Mesenchymal stem cell (in vitro differentiated cells and primary cell): ENCODE results near the gene BCAS1.

Source experiments
- DNase-seq: peaks from one replicate; pipeline ENCODE4 v3.0.0-alpha.2; 2013
- H2AFZ ChIP-seq: one replicate; pipeline ENCODE4 v1.6.1; 2013; ENCODE audit warnings: low read depth, mild to moderate bottlenecking, control low read depth, inconsistent platforms, low read length, moderate library complexity
- H2AK5ac ChIP-seq: 2 replicates; pipeline ENCODE4 v1.6.1; 2013; ENCODE audit warnings: low read length, moderate library complexity, mild to moderate bottlenecking, inconsistent platforms; ENCODE audit not compliant: severe bottlenecking
- H2BK120ac ChIP-seq: one replicate; pipeline ENCODE4 v1.6.1; 2013; ENCODE audit warnings: low read depth, mild to moderate bottlenecking, inconsistent platforms, low read length, moderate library complexity
- H2BK12ac ChIP-seq, 2 experiments: one replicate each; pipeline ENCODE4 v1.6.1; 2013; ENCODE audit warnings: inconsistent platforms in 2 of 2, low read length in 2 of 2, mild to moderate bottlenecking in 2 of 2, moderate library complexity in 2 of 2, control low read depth in 1 of 2
- H2BK15ac ChIP-seq: one replicate; pipeline ENCODE4 v1.6.1; 2013; ENCODE audit warnings: mild to moderate bottlenecking, low read depth, inconsistent platforms; ENCODE audit not compliant: poor library complexity, severe bottlenecking
- H2BK5ac ChIP-seq: 2 replicates; pipeline ENCODE4 v1.6.1; 2013; ENCODE audit warnings: low read depth, mild to moderate bottlenecking, low read length, control low read depth, inconsistent platforms; ENCODE audit not compliant: poor library complexity, severe bottlenecking
- H3K14ac ChIP-seq, 2 experiments: one replicate each; pipeline ENCODE4 v1.6.1; 2013; ENCODE audit warnings: inconsistent platforms in 2 of 2, low read length in 2 of 2, control low read depth in 1 of 2, mild to moderate bottlenecking in 1 of 2, moderate library complexity in 1 of 2
- H3K18ac ChIP-seq, 2 experiments: one replicate each; pipeline ENCODE4 v1.6.1; 2013; ENCODE audit warnings: inconsistent platforms in 2 of 2, low read length in 2 of 2, control low read depth in 1 of 2, low read depth in 1 of 2, mild to moderate bottlenecking in 1 of 2
- H3K23ac ChIP-seq, 2 experiments: one replicate each; pipeline ENCODE4 v1.6.1; 2013; ENCODE audit warnings: inconsistent platforms in 2 of 2, low read length in 2 of 2, mild to moderate bottlenecking in 2 of 2, moderate library complexity in 2 of 2, control low read depth in 1 of 2
- H3K27ac ChIP-seq: 2 replicates; pipeline ENCODE4 v1.5.1; 2013; ENCODE audit warnings: mild to moderate bottlenecking, moderate library complexity, low read length, control low read depth, inconsistent platforms; ENCODE audit not compliant: poor library complexity, severe bottlenecking
- H3K27me3 ChIP-seq, 2 experiments: 2 replicates each; pipeline versions ENCODE4 v1.6.1 to v1.7.0; 2013; ENCODE audit warnings: low read length in 2 of 2, mild to moderate bottlenecking in 2 of 2, moderate library complexity in 2 of 2, control low read depth in 1 of 2, inconsistent platforms in 1 of 2; ENCODE audit not compliant: control insufficient read depth in 1 of 2, insufficient read depth in 1 of 2
- H3K36me3 ChIP-seq, 2 experiments: 2 replicates each; pipeline versions ENCODE4 v1.6.1 to v1.7.0; 2013; ENCODE audit warnings: low read length in 2 of 2, control low read depth in 1 of 2, inconsistent platforms in 1 of 2, low read depth in 1 of 2, mild to moderate bottlenecking in 1 of 2; ENCODE audit not compliant: insufficient read depth in 2 of 2, control insufficient read depth in 1 of 2
- H3K4ac ChIP-seq, 2 experiments: one replicate each; pipeline ENCODE4 v1.6.1; 2013; ENCODE audit warnings: inconsistent platforms in 2 of 2, low read length in 2 of 2, mild to moderate bottlenecking in 2 of 2, moderate library complexity in 2 of 2, control low read depth in 1 of 2, low read depth in 1 of 2
- H3K4me1 ChIP-seq: 2 replicates; pipeline ENCODE4 v1.6.1; 2013; ENCODE audit warnings: low read depth, low read length, control low read depth; ENCODE audit not compliant: control insufficient read depth, insufficient read depth
- H3K4me2 ChIP-seq: 2 replicates; pipeline ENCODE4 v1.6.1; 2013; ENCODE audit warnings: low read length, mild to moderate bottlenecking, inconsistent platforms; ENCODE audit not compliant: poor library complexity, severe bottlenecking
- H3K4me3 ChIP-seq, 2 experiments: 2 replicates each; pipeline versions ENCODE4 v1.5.1 to v1.7.0; 2013; ENCODE audit warnings: low read length in 2 of 2, mild to moderate bottlenecking in 2 of 2, control low read depth in 1 of 2, low read depth in 1 of 2; ENCODE audit not compliant: insufficient read depth in 1 of 2
- H3K79me1 ChIP-seq: replicated peaks from 2 replicates; pipeline ENCODE4 v1.6.1; 2013; ENCODE audit warnings: mild to moderate bottlenecking, control low read depth, low read length, inconsistent platforms; ENCODE audit not compliant: poor library complexity, severe bottlenecking
- H3K9ac ChIP-seq: 2 replicates; pipeline ENCODE4 v1.7.0; 2013; ENCODE audit warnings: mild to moderate bottlenecking, low read length, moderate library complexity
- H3K9me3 ChIP-seq: 2 replicates; pipeline ENCODE4 v1.7.0; 2013; ENCODE audit warnings: mild to moderate bottlenecking, low read length; ENCODE audit not compliant: control insufficient read depth
- H4K8ac ChIP-seq: one replicate; pipeline ENCODE4 v1.6.1; 2013; ENCODE audit warnings: inconsistent platforms, mild to moderate bottlenecking, low read length, moderate library complexity
- H4K91ac ChIP-seq: one replicate; pipeline ENCODE4 v1.6.1; 2013; ENCODE audit warnings: mild to moderate bottlenecking, low read length, inconsistent platforms
- WGBS: methylation state at CpG from one replicate; pipeline ENCODE4 v1.1.7; 2013; ENCODE audit warnings: mixed read lengths; 5-methylcytosine and 5-hydroxymethylcytosine counted together

BCAS1 gene

DNA sequence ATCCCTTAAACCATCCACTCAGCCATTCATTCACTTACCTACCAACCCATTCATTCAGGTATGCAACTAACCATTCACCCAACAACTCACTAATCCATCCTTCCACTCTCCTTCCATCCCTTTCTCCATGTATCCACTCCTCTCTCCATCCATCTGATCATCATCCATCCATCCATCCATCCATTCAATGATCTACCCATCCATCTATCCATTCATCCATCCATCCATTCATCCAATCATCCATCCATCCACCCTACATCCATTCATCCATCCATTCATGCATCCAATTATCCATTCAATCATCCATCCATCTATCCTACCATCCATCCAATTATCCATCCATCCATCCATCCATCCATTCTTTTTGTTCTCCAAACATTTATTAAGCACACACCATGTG lies 13.8 kb upstream of the BCAS1 start:
- Histone ChIP-seq H3K14ac (no peak overlapping the region), H3K23ac (no peak overlapping the region), H3K36me3 (no peaks in the 10 kb centered on the region), H3K79me1 (no peaks in the 10 kb centered on the region), H3K9ac (no peak overlapping the region), H4K8ac (no peak overlapping the region), H2AK5ac (no peak overlapping the region), H3K4ac (no peak overlapping the region), H3K27me3 (peaks cover 0 to under 1% of the 10 kb centered on the region in 2 experiments), H3K27ac (no peak overlapping the region), H2BK15ac (no peak overlapping the region), H3K4me3 (no peak overlapping the region), H3K4me2 (no peak overlapping the region), H3K18ac (no peak overlapping the region), H3K4me1 (peaks cover 3% of the 10 kb centered on the region), H3K9me3 (no peaks in the 10 kb centered on the region), H2BK120ac (no peak overlapping the region), H2BK5ac (no peak overlapping the region), H4K91ac (no peak overlapping the region), H2BK12ac (no peak overlapping the region), H2AFZ (no peak overlapping the region)
- no peak for DNase-seq

DNA sequence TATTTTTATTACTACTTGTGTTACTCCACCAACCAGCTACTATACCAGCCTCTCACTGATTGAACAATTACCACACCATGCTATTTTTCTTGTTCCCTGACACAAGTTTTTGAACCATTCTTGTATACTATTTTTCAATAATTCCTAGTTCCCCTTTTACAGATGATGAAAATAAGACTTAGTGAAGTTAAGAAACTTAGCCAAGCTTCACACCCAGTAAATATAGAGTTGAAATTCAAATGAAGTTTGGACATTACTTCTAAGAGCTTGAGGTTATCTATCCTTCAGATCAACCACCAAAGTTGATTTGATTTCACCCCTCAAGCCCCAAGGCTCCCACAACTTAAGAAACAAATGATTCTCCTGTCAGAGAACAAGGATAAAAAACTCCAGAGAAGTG lies 13.1 kb upstream of the BCAS1 start:
- H2AK5ac ChIP-seq: no peak overlapping the region
- no peak for DNase-seq

GRCh38 chr20:54082100-54082499 lies 11.7 kb upstream of the BCAS1 start:
- no peak overlapping the region for H2AFZ ChIP-seq
- H3K27ac ChIP-seq: no peak overlapping the region
- H3K36me3 ChIP-seq: no peaks in the 10 kb centered on the region
- peaks cover 0 to 2% of the 10 kb centered on the region in 2 experiments for H3K27me3 ChIP-seq
- no peak overlapping the region for H2AK5ac ChIP-seq
- H3K79me1 ChIP-seq: no peaks in the 10 kb centered on the region
- H2BK15ac ChIP-seq: no peak overlapping the region
- H3K9ac ChIP-seq: no peak overlapping the region
- peaks cover 3% of the 10 kb centered on the region for H3K4me1 ChIP-seq
- H2BK120ac ChIP-seq: no peak overlapping the region
- DNase-seq: no peak
- H2BK12ac ChIP-seq: no peak overlapping the region
- WGBS: 43% methylated on average over 6 of the region's 6 CpGs
- no peak overlapping the region for H3K18ac ChIP-seq
- no peak overlapping the region for H3K4ac ChIP-seq
- H3K9me3 ChIP-seq: no peaks in the 10 kb centered on the region
- H3K14ac ChIP-seq: no peak overlapping the region
- H4K91ac ChIP-seq: no peak overlapping the region
- H2BK5ac ChIP-seq: no peak overlapping the region
- H4K8ac ChIP-seq: no peak overlapping the region
- no peak overlapping the region for H3K23ac ChIP-seq
- H3K4me3 ChIP-seq: no peak overlapping the region
- peak overlapping the region; percentile 53 for H3K4me2 ChIP-seq

More for the DNA sequence above, 13.1 kb upstream of the BCAS1 start:
- Histone ChIP-seq H4K8ac (no peak overlapping the region), H2AFZ (no peak overlapping the region), H4K91ac (no peak overlapping the region), H3K18ac (no peak overlapping the region), H2BK5ac (no peak overlapping the region), H3K23ac (no peak overlapping the region), H2BK120ac (no peak overlapping the region), H3K14ac (no peak overlapping the region), H3K27ac (no peak overlapping the region), H3K9me3 (no peaks in the 10 kb centered on the region), H3K9ac (no peak overlapping the region), H3K36me3 (no peaks in the 10 kb centered on the region), H3K4me1 (peaks cover 3% of the 10 kb centered on the region), H3K79me1 (no peaks in the 10 kb centered on the region), H3K4me3 (no peak overlapping the region), H3K4ac (no peak overlapping the region), H2BK15ac (no peak overlapping the region), H3K27me3 (no peaks in the 10 kb centered on the region), H2BK12ac (no peak overlapping the region), H3K4me2 (no peak overlapping the region)

GRCh38 chr20:54079652-54080051 lies 9.3 kb upstream of the BCAS1 start:
- Histone ChIP-seq H3K4me1 (peaks cover 3% of the 10 kb centered on the region), H2BK15ac (no peak overlapping the region), H3K9ac (no peak overlapping the region), H3K36me3 (no peaks in the 10 kb centered on the region), H4K8ac (no peak overlapping the region), H3K4me2 (no peak overlapping the region), H3K4ac (no peak overlapping the region), H3K27me3 (peaks cover 0 to 6% of the 10 kb centered on the region in 2 experiments), H3K18ac (no peak overlapping the region), H2BK120ac (no peak overlapping the region), H3K23ac (no peak overlapping the region), H2AK5ac (no peak overlapping the region), H3K79me1 (no peaks in the 10 kb centered on the region), H2BK5ac (no peak overlapping the region), H4K91ac (no peak overlapping the region), H2BK12ac (no peak overlapping the region), H3K27ac (no peak overlapping the region), H3K9me3 (no peaks in the 10 kb centered on the region), H3K14ac (no peak overlapping the region), H3K4me3 (no peak overlapping the region), H2AFZ (no peak overlapping the region)
- WGBS: no CpG with 5 or more reads among the region's 3 CpGs
- DNase-seq: no peak
